OCI-LY1 (cell line): Measurements from ENCODE around the gene HINFP.

Experiments
- CTCF ChIP-seq: fragments of 200-600 bp; sonication (generic), shearing (Covaris generic); IDR thresholded peaks from 2 replicates; pipeline ENCODE4 v1.5.1; 2017; ENCODE audit warnings: mild to moderate bottlenecking, antibody characterized with exemption, low read length, moderate library complexity, mixed read lengths
- EZH2 ChIP-seq: fragments of 200-600 bp; sonication (generic), shearing (Covaris generic); IDR thresholded peaks from 2 replicates; pipeline ENCODE4 v1.8.0; 2017; ENCODE audit warnings: borderline replicate concordance, mixed run types, mild to moderate bottlenecking, antibody characterized with exemption, low read length, moderate library complexity, mixed read lengths

- TF ChIP-seq EZH2 (no peak), CTCF (no peak)
Measured at GRCh38 chr11:119160151-119160550, 38.8 kb downstream of the HINFP start.
